EH (cell line): Measurements from ENCODE around the gene ST6GALNAC2.
"Not testable (repeated sequence)": the region's sequence is repeated elsewhere in the genome, so short reads cannot be mapped to it uniquely, and the experiment has no call there.

Experiments
- DNase-seq: peaks from one replicate; pipeline ENCODE4 v3.0.0-alpha.2; 2015; ENCODE audit warnings: low read depth

Gene ST6GALNAC2

GRCh38 chr17:76570457-76570856, 15.2 kb downstream of the ST6GALNAC2 start:
- DNase-seq: no peak

- DNase-seq: no peak
Observed at GRCh38 chr17:76569607-76570279, 15.9 kb downstream of the ST6GALNAC2 start.

- DNase-seq: no peak
Observed at GRCh38 chr17:76568811-76569221, 16.8 kb downstream of the ST6GALNAC2 start.

GRCh38 chr17:76567634-76568432, 17.8 kb downstream of the ST6GALNAC2 start:
- DNase-seq: no peak

- no peak for DNase-seq
Observed at GRCh38 chr17:76566988-76567431, 18.6 kb downstream of the ST6GALNAC2 start.

- no peak for DNase-seq
Observed at GRCh38 chr17:76566613-76566943, 19.1 kb downstream of the ST6GALNAC2 start.

GRCh38 chr17:76565728-76566612, 19.7 kb downstream of the ST6GALNAC2 start:
- DNase-seq: no peak

- DNase-seq: peak; percentile 57
Observed at GRCh38 chr17:76564991-76565727, 20.5 kb downstream of the ST6GALNAC2 start.

- not testable (repeated sequence) for DNase-seq
Observed at GRCh38 chr17:76563359-76563758, 22.3 kb downstream of the ST6GALNAC2 start.

- peak; percentile 99 for DNase-seq
Observed at GRCh38 chr17:76562734-76563148, 22.9 kb downstream of the ST6GALNAC2 start.

- DNase-seq: peak; percentile 82
Observed at GRCh38 chr17:76561799-76562268, 23.8 kb downstream of the ST6GALNAC2 start.

GRCh38 chr17:76561332-76561731, 24.3 kb downstream of the ST6GALNAC2 start:
- DNase-seq: no peak

GRCh38 chr17:76560877-76561221, 24.8 kb downstream of the ST6GALNAC2 start:
- no peak for DNase-seq

GRCh38 chr17:76560036-76560876, 25.4 kb downstream of the ST6GALNAC2 start:
- no peak for DNase-seq

- DNase-seq: not testable (repeated sequence)
Observed at GRCh38 chr17:76559460-76559859, 26.2 kb downstream of the ST6GALNAC2 start.

- DNase-seq: peak; percentile 54
Observed at GRCh38 chr17:76558198-76559095, 27.2 kb downstream of the ST6GALNAC2 start.

- DNase-seq: peak; percentile 95
Observed at GRCh38 chr17:76557368-76558197, 28.1 kb downstream of the ST6GALNAC2 start.

GRCh38 chr17:76556765-76557367, 28.8 kb downstream of the ST6GALNAC2 start:
- DNase-seq: peak; percentile 36
